ENCODE results near the gene PRKCA. TPM values are rescaled to one million over a fixed set of nuclear protein-coding genes. Genes with fewer than 3 reads are reported as not detected.

The PRKCA gene
- total RNA-seq, 4 donors from 2014 or later, result 9.8 to 25.6 (median 12.2) TPM

- TF ChIP-seq CTCF (IDR thresholded peaks at IDR 0.05) (no peak), POLR2AphosphoS5 (IDR thresholded peaks at IDR 0.05) (no peak), EP300 (IDR thresholded peaks at IDR 0.05) (no peak), POLR2A (IDR thresholded peaks at IDR 0.05) (no peak)
- Histone ChIP-seq H3K4me3 (no peak overlapping the region), H3K36me3 (no peaks in the 10 kb centered on the region), H3K27me3 (no peaks in the 10 kb centered on the region), H3K27ac (no peak overlapping the region), H3K4me1 (peaks cover 8% of the 10 kb centered on the region), H3K9me3 (peaks cover 3% of the 10 kb centered on the region)
- 48% methylated on average over 3 of the region's 3 CpGs for WGBS
- no peak for DNase-seq (ENCODE audit: low spot score in 2 of 2)
Observed at GRCh38 chr17:66580956-66581391, 278.6 kb downstream of the PRKCA start.

- no peak overlapping the region for H3K27ac ChIP-seq
- H3K4me3 ChIP-seq, result no peak overlapping the region
- peak in 1 of 2 donors; percentile 37 for DNase-seq (ENCODE audit: low spot score in 2 of 2)
- H3K36me3 ChIP-seq, result no peaks in the 10 kb centered on the region
- 97% methylated on average over 5 of the region's 5 CpGs for WGBS
- peaks cover 8% of the 10 kb centered on the region for H3K4me1 ChIP-seq
- TF ChIP-seq EP300 (IDR thresholded peaks at IDR 0.05) (no peak), POLR2AphosphoS5 (IDR thresholded peaks at IDR 0.05) (no peak), POLR2A (IDR thresholded peaks at IDR 0.05) (no peak), CTCF (IDR thresholded peaks at IDR 0.05) (no peak)
- no peaks in the 10 kb centered on the region for H3K27me3 ChIP-seq
- H3K9me3 ChIP-seq, result peaks cover 3% of the 10 kb centered on the region
Observed at GRCh38 chr17:66582373-66583111, 280.1 kb downstream of the PRKCA start.

DNA sequence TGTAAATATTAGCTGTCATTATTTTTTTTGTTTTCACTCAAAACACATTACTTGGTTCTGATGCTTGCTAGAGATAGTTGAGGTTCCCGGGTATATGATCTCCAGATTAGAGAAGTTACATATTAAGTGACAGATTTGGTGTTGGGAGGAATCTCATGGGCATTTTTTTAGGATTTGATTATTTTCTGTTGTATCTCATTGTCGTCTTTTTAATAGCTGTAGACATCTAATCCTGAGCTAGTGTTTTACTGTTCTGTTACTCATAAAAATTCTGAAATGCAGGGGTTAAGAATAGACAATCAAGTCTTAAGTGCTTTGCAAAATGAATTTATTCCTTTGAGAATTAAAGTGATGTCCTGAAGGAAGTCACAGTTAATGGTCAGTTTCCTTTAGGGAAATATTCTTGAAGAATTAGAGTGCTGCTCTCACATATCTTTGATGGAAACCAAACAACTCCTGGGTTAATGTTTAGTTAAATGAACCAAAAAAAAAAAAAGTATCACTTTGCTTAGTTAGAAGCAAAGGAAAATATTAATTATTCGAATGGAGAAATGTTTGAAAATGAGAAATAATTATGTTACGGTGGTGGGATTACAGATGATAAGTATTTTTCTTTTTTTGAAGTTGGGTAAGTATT, 280.8 kb downstream of the PRKCA start:
- Histone ChIP-seq H3K27ac (no peak overlapping the region), H3K9me3 (peaks cover 3% of the 10 kb centered on the region), H3K4me3 (no peak overlapping the region), H3K36me3 (no peaks in the 10 kb centered on the region), H3K4me1 (peaks cover 8% of the 10 kb centered on the region), H3K27me3 (no peaks in the 10 kb centered on the region)
- DNase-seq (ENCODE audit: low spot score in 2 of 2), result no peak
- 85% methylated on average over 4 of the region's 4 CpGs for WGBS
- no peak for TF ChIP-seq POLR2AphosphoS5 (IDR thresholded peaks at IDR 0.05)
- no peak for TF ChIP-seq POLR2A (IDR thresholded peaks at IDR 0.05)
- TF ChIP-seq EP300 (IDR thresholded peaks at IDR 0.05), result no peak
- no peak for TF ChIP-seq CTCF (IDR thresholded peaks at IDR 0.05)

GRCh38 chr17:66584927-66585326, 282.5 kb downstream of the PRKCA start:
- H3K9me3 ChIP-seq, result peaks cover 3% of the 10 kb centered on the region
- no peaks in the 10 kb centered on the region for H3K27me3 ChIP-seq
- no peak for DNase-seq (ENCODE audit: low spot score in 2 of 2)
- no peaks in the 10 kb centered on the region for H3K36me3 ChIP-seq
- WGBS, result 100% methylated on average over 4 of the region's 4 CpGs
- peaks cover 8% of the 10 kb centered on the region for H3K4me1 ChIP-seq
- TF ChIP-seq CTCF (IDR thresholded peaks at IDR 0.05) (no peak), POLR2AphosphoS5 (IDR thresholded peaks at IDR 0.05) (no peak), EP300 (IDR thresholded peaks at IDR 0.05) (no peak), POLR2A (IDR thresholded peaks at IDR 0.05) (no peak)
- H3K27ac ChIP-seq, result no peak overlapping the region
- H3K4me3 ChIP-seq, result no peak overlapping the region

- DNase-seq (ENCODE audit: low spot score in 2 of 2), result no peak
- no peak overlapping the region for H3K27ac ChIP-seq
- H3K27me3 ChIP-seq, result no peaks in the 10 kb centered on the region
- 91% methylated on average over 5 of the region's 5 CpGs for WGBS
- no peak for TF ChIP-seq CTCF (IDR thresholded peaks at IDR 0.05)
- TF ChIP-seq POLR2A (IDR thresholded peaks at IDR 0.05), result no peak
- TF ChIP-seq POLR2AphosphoS5 (IDR thresholded peaks at IDR 0.05), result no peak
- TF ChIP-seq EP300 (IDR thresholded peaks at IDR 0.05), result no peak
- H3K36me3 ChIP-seq, result no peaks in the 10 kb centered on the region
- no peak overlapping the region for H3K4me3 ChIP-seq
- H3K4me1 ChIP-seq, result peaks cover 6% of the 10 kb centered on the region
- peaks cover 3% of the 10 kb centered on the region for H3K9me3 ChIP-seq
Observed at GRCh38 chr17:66585472-66585871, 283.1 kb downstream of the PRKCA start.

Measured in suprapubic skin (tissue), 4 donors.